ENCODE results near the gene BIN2. TPM values are rescaled to one million over a fixed set of nuclear protein-coding genes. Genes with fewer than 3 reads are reported as not detected.

The BIN2 gene
- polyA plus RNA-seq, 1 donor = 3.0 TPM

DNA sequence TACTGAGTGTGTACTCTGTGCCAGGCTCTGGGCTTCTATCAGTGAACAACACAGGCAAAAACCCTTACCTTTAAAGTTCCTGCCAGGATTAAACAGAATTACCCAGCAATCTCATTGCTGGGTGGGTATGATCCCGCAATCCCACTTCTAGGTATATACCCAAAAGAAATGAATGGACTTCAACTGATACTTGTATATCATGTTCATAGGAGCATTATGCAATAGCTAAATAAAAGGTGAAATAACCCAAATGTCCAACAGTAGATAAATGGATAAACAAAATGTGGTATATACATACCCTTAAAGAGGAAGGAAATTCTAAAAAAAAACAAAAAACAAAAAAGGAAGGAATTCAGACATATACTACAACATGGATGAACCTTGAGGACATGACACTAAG, 70.7 kb downstream of the BIN2 start:
- DNase-seq = no peak

GRCh38 chr12:51247523-51248206, 76.3 kb downstream of the BIN2 start:
- no peak for DNase-seq

- DNase-seq = no peak
These were observed 77.6 kb downstream of the BIN2 start for GRCh38 chr12:51246254-51246853.

DNA sequence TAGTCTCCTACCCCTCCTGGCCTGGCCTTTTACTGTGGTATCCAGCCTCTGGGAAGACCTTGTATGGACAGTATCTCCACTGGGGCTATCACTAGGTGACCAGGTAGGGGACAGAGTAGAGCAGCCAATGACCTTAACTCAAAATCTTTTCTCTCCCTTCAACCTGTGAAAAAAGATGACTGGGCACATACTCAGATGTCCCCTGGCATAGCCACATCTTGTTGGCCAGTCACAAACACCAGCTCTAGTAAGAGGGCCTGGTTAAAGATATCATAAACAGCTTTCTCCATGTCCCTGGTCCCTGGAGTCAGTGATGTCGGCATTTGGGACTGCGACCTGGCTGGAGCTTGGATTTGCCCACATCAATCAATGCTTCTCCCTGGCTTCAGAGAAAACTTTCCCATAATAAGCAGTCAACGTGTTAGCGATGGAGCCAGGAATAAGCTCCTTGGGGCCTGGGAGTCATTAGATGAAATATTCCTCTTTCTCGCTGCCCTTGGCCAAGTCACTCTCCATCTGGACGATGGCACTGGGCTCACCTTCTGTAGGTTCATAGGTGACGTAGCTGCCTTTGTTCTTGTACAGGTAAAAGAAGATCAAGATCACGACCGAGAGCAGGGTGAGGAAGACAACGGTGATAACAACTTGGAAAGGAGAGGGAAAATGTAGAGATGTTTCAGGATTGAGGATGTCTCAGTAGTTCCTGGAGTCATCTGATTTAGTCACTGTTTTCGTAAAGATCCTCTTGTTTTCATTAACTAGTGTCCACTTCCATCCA, 78.3 kb downstream of the BIN2 start:
- no peak for DNase-seq

GRCh38 chr12:51244269-51244668, 79.7 kb downstream of the BIN2 start:
- DNase-seq = no peak

DNA sequence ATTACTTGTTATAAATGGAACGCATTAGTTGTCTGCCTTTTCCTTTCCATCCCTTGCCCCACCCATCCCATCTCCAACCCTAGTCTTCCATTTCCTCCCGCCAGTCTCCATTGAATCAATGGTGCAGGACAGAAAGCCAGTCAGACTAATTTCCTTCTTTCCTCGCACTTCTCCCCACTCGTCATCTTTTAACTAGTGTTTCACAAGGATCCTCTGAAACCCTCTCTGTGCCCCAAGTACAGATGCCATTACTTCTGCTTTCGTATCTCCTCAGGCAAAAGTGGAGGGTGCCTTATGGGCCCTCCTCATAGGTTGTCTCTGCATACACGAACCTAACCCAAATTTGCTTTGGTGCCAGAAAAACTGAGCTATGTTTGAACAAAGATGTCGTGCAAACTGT, 81.1 kb downstream of the BIN2 start:
- DNase-seq = no peak

- DNase-seq = no peak
These were observed 81.9 kb downstream of the BIN2 start for GRCh38 chr12:51242120-51242519.

- no peak for DNase-seq
These were observed 83.0 kb downstream of the BIN2 start for GRCh38 chr12:51240971-51241370.

DNA sequence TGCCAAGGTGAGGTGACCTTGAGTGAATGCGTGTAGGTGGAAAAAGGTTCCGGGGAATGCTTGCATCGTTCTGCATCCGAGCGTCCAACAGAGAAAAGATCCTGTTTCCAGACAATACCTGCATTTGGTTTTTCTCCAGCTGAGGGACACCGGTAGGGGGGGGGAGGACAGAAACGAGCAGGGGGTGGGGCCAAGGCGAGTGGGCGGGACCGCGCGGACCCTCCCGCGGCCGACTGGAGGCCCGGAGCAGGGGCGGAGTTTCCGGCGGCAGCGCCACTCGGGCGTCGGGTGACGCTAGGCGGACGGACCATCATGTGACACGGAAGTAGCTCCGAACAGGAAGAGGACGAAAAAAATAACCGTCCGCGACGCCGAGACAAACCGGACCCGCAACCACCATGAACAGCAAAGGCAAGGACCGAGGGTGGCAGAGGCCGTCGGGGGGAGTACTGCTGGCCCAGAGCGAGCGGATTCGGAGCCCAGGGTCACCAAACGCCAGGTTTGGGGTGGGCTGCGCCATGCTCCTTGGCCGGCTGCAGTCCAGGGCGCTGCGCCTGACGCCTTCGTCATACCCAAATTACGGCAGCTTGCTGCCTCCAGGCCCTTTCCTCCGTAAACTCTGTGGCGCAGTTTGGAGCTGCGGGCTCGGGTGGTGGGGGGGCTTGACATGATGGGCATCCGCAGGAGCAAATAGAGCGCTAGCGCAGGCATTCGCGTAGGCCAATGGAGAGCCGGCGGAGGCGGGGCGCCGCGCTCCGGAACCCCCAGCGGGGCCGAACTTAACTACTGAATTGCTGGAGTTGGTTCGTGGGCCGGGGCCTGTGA, 85.3 kb downstream of the BIN2 start, which contains the start of gene DAZAP2:
TSS of gene DAZAP2 (plus strand) at position 317 of the 825 bp plus-strand sequence. CDS start at position 399, 82 bp downstream.
- peak; percentile 96 for DNase-seq

- DNase-seq = no peak
These were observed 85.9 kb downstream of the BIN2 start for GRCh38 chr12:51238037-51238509.

GRCh38 chr12:51234530-51234929, 89.4 kb downstream of the BIN2 start:
- DNase-seq = no peak

DNA sequence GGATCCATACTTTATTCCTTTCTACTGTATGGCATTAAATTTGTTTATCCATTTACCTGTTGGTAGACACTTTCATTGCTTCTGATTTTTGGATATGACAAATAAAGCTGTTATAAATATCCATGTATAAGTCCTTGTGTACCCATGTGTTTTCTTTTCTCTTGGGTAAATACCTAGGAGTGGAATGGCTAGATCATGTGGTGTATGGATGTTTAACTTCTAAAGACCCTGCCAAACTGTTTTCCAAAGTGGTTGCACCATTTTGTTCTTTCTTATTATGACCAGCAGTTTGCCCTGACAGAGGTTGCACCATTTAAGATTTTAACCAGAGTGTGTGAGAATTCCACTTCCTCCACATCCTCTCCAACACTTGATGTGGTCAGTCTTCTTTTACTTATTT, 91.3 kb downstream of the BIN2 start:
- DNase-seq = no peak

Other genes starting within 250 kb of the BIN2 start
- 27.8 TPM for gene CSRNP2, start 240.6 kb downstream of the BIN2 start, polyA plus RNA-seq (ENCODE audit: insufficient read length)
- gene TFCP2, start 151.0 kb downstream of the BIN2 start, polyA plus RNA-seq (ENCODE audit: insufficient read length) = 41.5 TPM
- 10.1 TPM for gene POU6F1, start 106.1 kb downstream of the BIN2 start, polyA plus RNA-seq (ENCODE audit: insufficient read length)
- gene DAZAP2, start 85.3 kb downstream of the BIN2 start, polyA plus RNA-seq (ENCODE audit: insufficient read length) = 77.8 TPM
- 5.8 TPM for gene SMAGP, start 53.8 kb downstream of the BIN2 start, polyA plus RNA-seq (ENCODE audit: insufficient read length)
- not detected for gene CELA1, start 22.5 kb upstream of the BIN2 start, polyA plus RNA-seq (ENCODE audit: insufficient read length)
- 0.57 TPM for gene GALNT6, start 67.2 kb upstream of the BIN2 start, polyA plus RNA-seq (ENCODE audit: insufficient read length)
- 1.4 TPM for gene SLC4A8, start 100.7 kb upstream of the BIN2 start, polyA plus RNA-seq (ENCODE audit: insufficient read length)

All from hindlimb muscle (tissue), 1 donor.